ENCODE data around the gene NRARP. TPM values are rescaled to one million over a fixed set of nuclear protein-coding genes. Genes with fewer than 3 reads are reported as not detected.

NRARP gene
- 0.09 and 0.16 TPM in 2 replicates for total RNA-seq

GRCh38 chr9:137302118-137302448, at the start of gene NRARP:
Gene NRARP, minus strand, starts transcription at chr9:137302271. Its CDS starts 343 bp downstream, at chr9:137301928.

GRCh38 chr9:137277329-137278041, 24.6 kb downstream of the NRARP start, which contains the start of gene TOR4A:
Gene TOR4A, plus strand, starts transcription at chr9:137277726. Its CDS starts 964 bp downstream, at chr9:137278690.

GRCh38 chr9:137254624-137255447, 47.2 kb downstream of the NRARP start, which contains the start of gene NELFB:
Gene NELFB, plus strand, starts transcription at chr9:137255327.

GRCh38 chr9:137251194-137251461, 50.9 kb downstream of the NRARP start, which contains the start of gene STPG3:
Gene STPG3, plus strand, starts transcription at chr9:137251286. Its CDS starts 1 bp downstream, at chr9:137251287.

Other genes with a start within 250 kb of the NRARP start
- under 0.01 TPM in 1 of 2 replicates, not detected in the other for gene ENTPD2, start 248.2 kb downstream of the NRARP start, total RNA-seq
- 0.26 and 0.47 TPM in 2 replicates for gene SAPCD2, start 231.7 kb downstream of the NRARP start, total RNA-seq
- 16.2 and 18.1 TPM in 2 replicates for gene UAP1L1, start 224.8 kb downstream of the NRARP start, total RNA-seq
- 73.7 and 76.9 TPM in 2 replicates for gene MAN1B1, start 215.3 kb downstream of the NRARP start, total RNA-seq
- gene DPP7, start 187.5 kb downstream of the NRARP start, total RNA-seq: 67.8 and 115 TPM in 2 replicates
- gene GRIN1, start 163.1 kb downstream of the NRARP start, total RNA-seq: under 0.01 TPM in 1 of 2 replicates, not detected in the other
- gene LRRC26, start 132.2 kb downstream of the NRARP start, total RNA-seq: not detected in 2 replicates
- not detected in 2 replicates for gene TMEM210, start 130.2 kb downstream of the NRARP start, total RNA-seq
- gene ANAPC2, start 113.7 kb downstream of the NRARP start, total RNA-seq: 27.1 and 29.3 TPM in 2 replicates
- gene SSNA1, start 113.6 kb downstream of the NRARP start, total RNA-seq: 58.4 and 64.2 TPM in 2 replicates
- gene TPRN, start 101.5 kb downstream of the NRARP start, total RNA-seq: 3.9 and 5.4 TPM in 2 replicates
- gene TMEM203, start 96.6 kb downstream of the NRARP start, total RNA-seq: 26.8 and 30.9 TPM in 2 replicates
- gene NDOR1, start 96.6 kb downstream of the NRARP start, total RNA-seq: 2.2 and 2.3 TPM in 2 replicates
- 0.09 and 0.16 TPM in 2 replicates for gene RNF208, start 80.0 kb downstream of the NRARP start, total RNA-seq
- gene CYSRT1, start 77.1 kb downstream of the NRARP start, total RNA-seq: 0.17 and 0.63 TPM in 2 replicates
- gene RNF224, start 74.8 kb downstream of the NRARP start, total RNA-seq: 0.09 TPM in 1 of 2 replicates, not detected in the other
- gene SLC34A3, start 71.4 kb downstream of the NRARP start, total RNA-seq: not detected in 2 replicates
- 84.7 and 125 TPM in 2 replicates for gene TUBB4B, start 61.0 kb downstream of the NRARP start, total RNA-seq
- 0.16 TPM in 1 of 2 replicates, not detected in the other for gene STPG3, start 51.0 kb downstream of the NRARP start, total RNA-seq
- 39.2 and 49.2 TPM in 2 replicates for gene NELFB, start 46.9 kb downstream of the NRARP start, total RNA-seq
- 5.8 and 11.5 TPM in 2 replicates for gene TOR4A, start 24.5 kb downstream of the NRARP start, total RNA-seq
- gene EXD3, start 120.9 kb upstream of the NRARP start, total RNA-seq: 8.0 and 9.5 TPM in 2 replicates
- 0.26 and 0.95 TPM in 2 replicates for gene NOXA1, start 121.1 kb upstream of the NRARP start, total RNA-seq
- under 0.01 TPM in 1 of 2 replicates, not detected in the other for gene ENTPD8, start 139.1 kb upstream of the NRARP start, total RNA-seq
- 10.5 and 11.3 TPM in 2 replicates for gene NSMF, start 157.1 kb upstream of the NRARP start, total RNA-seq
- 1.8 and 3.0 TPM in 2 replicates for gene PNPLA7, start 248.1 kb upstream of the NRARP start, total RNA-seq
- 32.7 and 62.6 TPM in 2 replicates for gene MRPL41, start 249.6 kb upstream of the NRARP start, total RNA-seq